PC-3 (cell line): ENCODE results near the gene CNBD2. TPM values are rescaled to one million over a fixed set of nuclear protein-coding genes. Genes with fewer than 3 reads are reported as not detected.

Source experiments
- ATAC-seq: fragments of 200-7000 bp; cut with Tn5 transposase; 2 replicates; pipeline ENCODE4 v1.9.1; 2020; ENCODE audit warnings: mild to moderate bottlenecking, moderate library complexity
- BruUV-seq: library from RNA; stranded (reverse); fragments of 400-500 nt; replicated peaks from 2 replicates; lab custom pipeline; 2021; lab: Mats Ljungman, UMichigan
- CTCF ChIA-PET: fragments of 300-600 bp; sonication (Branson Sonifier 250); formaldehyde crosslinking; loops from one replicate; lab custom pipeline; 2022; ENCODE audit warnings: antibody characterized with exemption; lab: Charles Lee
- POLR2A ChIA-PET: fragments of 300-600 bp; sonication (Branson Sonifier 250); formaldehyde crosslinking; loops from one replicate; lab custom pipeline; 2022; ENCODE audit warnings: antibody characterized with exemption; ENCODE audit not compliant: unreplicated experiment; lab: Charles Lee
- DNase-seq: peaks from one replicate; pipeline ENCODE4 v3.0.0-alpha.2; 2015
- H2AFZ ChIP-seq: fragments of 300-600 bp; sonication (generic); 2 replicates; pipeline ENCODE4 v1.6.0; 2016; ENCODE audit warnings: antibody characterized with exemption, low read length
- H3F3A ChIP-seq: fragments of 300-600 bp; sonication (generic); one replicate; pipeline ENCODE4 v1.6.0; 2017; ENCODE audit warnings: antibody characterized with exemption, low read length, control low read depth, mild to moderate bottlenecking; ENCODE audit not compliant: unreplicated experiment
- H3K27ac ChIP-seq: fragments of 300-600 bp; sonication (generic); 2 replicates; pipeline ENCODE4 v1.5.1; 2016; ENCODE audit warnings: mild to moderate bottlenecking, low read length
- H3K27me3 ChIP-seq: fragments of 300-600 bp; sonication (generic); 2 replicates; pipeline ENCODE4 v1.6.1; 2016; ENCODE audit warnings: low read length, mixed read lengths
- H3K36me3 ChIP-seq: fragments of 300-600 bp; sonication (generic); 2 replicates; pipeline ENCODE4 v1.6.1; 2016; ENCODE audit warnings: low read depth, mixed run types, low read length, mixed read lengths
- H3K4me1 ChIP-seq: fragments of 300-600 bp; sonication (generic); 2 replicates; pipeline ENCODE4 v1.5.1; 2016; ENCODE audit warnings: low read length; ENCODE audit not compliant: insufficient read depth
- H3K4me2 ChIP-seq: fragments of 300-600 bp; sonication (generic); 2 replicates; pipeline ENCODE4 v1.6.0; 2016; ENCODE audit warnings: low read length
- H3K4me3 ChIP-seq: fragments of 300-600 bp; sonication (generic); 2 replicates; pipeline ENCODE4 v1.5.1; 2016; ENCODE audit warnings: mild to moderate bottlenecking, low read length, mixed read lengths
- H3K79me2 ChIP-seq: fragments of 300-600 bp; sonication (generic); 2 replicates; pipeline ENCODE4 v1.6.1; 2017; ENCODE audit warnings: low read length, mixed read lengths
- H3K9ac ChIP-seq: fragments of 300-600 bp; sonication (generic); 2 replicates; pipeline ENCODE4 v1.6.0; 2016; ENCODE audit warnings: mild to moderate bottlenecking, low read length
- H3K9me2 ChIP-seq: fragments of 300-600 bp; sonication (generic); replicated peaks from 2 replicates; pipeline ENCODE4 v1.6.1; 2016; ENCODE audit warnings: mixed run types, low read length, mixed read lengths
- H3K9me3 ChIP-seq: fragments of 300-600 bp; sonication (generic); 2 replicates; pipeline ENCODE4 v1.6.1; 2016; ENCODE audit warnings: low read length, mixed read lengths
- H4K20me1 ChIP-seq: fragments of 300-600 bp; sonication (generic); 2 replicates; pipeline ENCODE4 v1.6.1; 2016; ENCODE audit warnings: low read length, mixed read lengths
- EZH2 ChIP-seq: fragments of 300-600 bp; sonication (generic); IDR thresholded peaks from one replicate; pipeline ENCODE4 v1.6.1; 2017; ENCODE audit warnings: antibody characterized with exemption, mild to moderate bottlenecking, low read length; ENCODE audit not compliant: unreplicated experiment
- EZH2phosphoT487 ChIP-seq: fragments of 300-600 bp; sonication (generic); IDR thresholded peaks from 2 replicates; pipeline ENCODE4 v1.6.1; 2018; ENCODE audit warnings: mild to moderate bottlenecking, antibody characterized with exemption, low read length, borderline replicate concordance
- intact Hi-C: fragments of 100-400 bp; cut with micrococcal nuclease; formaldehyde crosslinking; loops from 2 replicates; pipeline ENCODE4 v1.9.0; 2023
- total RNA-seq: library from RNA; depleted of rRNA; stranded (reverse); fragments of >200 nt; gene quantifications from 2 replicates; pipeline ENCODE4 v1.2.3, GENCODE V29; 2014
- TF ChIP-seq, protein P1 (sequence below): fragments of 300-600 bp; sonication (generic); conservative IDR thresholded peaks from 2 replicates; pipeline ENCODE4 v1.5.1; 2017; ENCODE audit warnings: antibody characterized with exemption, low read depth, mild to moderate bottlenecking, low read length

CNBD2 gene
- total RNA-seq, 1 experiment from 2014 or later, result 6.6 TPM

DNA sequence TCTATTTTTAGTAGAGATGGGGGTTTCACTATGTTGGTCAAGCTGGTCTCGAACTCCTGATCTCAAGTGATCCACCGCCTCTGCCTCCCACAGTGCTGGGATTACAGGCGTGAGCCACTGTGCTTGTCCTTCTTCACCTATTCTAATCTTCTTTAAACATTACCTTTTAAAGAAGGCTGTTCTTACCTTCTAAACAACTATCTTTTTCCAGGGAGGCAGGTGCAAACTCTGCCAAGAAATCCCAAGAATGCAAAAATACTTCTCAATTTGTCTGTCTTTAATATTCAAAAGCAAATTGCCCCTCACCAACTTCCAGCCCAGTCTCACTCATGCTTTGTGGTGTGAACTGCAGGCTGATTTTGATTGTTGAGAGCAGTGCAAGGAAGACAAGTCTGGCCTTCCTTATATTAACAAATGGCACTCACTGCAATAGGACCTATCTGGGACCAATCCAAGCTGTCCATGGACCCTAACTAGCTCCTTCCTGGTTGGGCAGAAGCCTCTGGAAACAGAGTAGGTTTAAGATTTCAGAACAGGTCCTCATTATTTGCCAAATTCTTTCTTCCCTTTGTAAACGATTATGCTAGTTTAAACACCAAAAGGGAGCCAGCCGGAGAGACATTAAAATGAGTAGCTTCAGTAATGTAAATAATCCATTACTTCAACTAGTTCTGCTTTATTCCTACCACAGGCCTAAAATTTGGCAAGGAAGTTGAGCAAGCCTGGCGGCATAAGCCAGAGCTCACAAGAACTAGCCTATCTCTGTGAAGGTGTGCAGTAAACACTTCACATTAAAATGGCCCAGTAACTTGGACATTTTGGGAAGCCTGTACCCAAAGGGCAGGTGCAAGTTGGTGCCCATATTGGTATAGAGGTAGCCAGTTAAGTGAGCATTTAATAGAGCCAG is 15.7 kb upstream of the CNBD2 start:
- H3K27me3 ChIP-seq, result no peaks in the 10 kb centered on the region
- H4K20me1 ChIP-seq, result no peaks in the 10 kb centered on the region
- H3K4me1 ChIP-seq, result peaks cover 13% of the 10 kb centered on the region
- POLR2A ChIA-PET, result interaction anchor here (0.6 to 2.5 kb wide), 9 partner anchors 38 to 1960 kb away, joined by 3 to 27 read pairs (median 3); partner anchors contain the start of gene RBM39
- H2AFZ ChIP-seq, result no peak overlapping the region
- no TSS peak for BruUV-seq
- TF ChIP-seq EZH2 (no peak), EZH2phosphoT487 (no peak)
- TF ChIP-seq, protein P1, sequence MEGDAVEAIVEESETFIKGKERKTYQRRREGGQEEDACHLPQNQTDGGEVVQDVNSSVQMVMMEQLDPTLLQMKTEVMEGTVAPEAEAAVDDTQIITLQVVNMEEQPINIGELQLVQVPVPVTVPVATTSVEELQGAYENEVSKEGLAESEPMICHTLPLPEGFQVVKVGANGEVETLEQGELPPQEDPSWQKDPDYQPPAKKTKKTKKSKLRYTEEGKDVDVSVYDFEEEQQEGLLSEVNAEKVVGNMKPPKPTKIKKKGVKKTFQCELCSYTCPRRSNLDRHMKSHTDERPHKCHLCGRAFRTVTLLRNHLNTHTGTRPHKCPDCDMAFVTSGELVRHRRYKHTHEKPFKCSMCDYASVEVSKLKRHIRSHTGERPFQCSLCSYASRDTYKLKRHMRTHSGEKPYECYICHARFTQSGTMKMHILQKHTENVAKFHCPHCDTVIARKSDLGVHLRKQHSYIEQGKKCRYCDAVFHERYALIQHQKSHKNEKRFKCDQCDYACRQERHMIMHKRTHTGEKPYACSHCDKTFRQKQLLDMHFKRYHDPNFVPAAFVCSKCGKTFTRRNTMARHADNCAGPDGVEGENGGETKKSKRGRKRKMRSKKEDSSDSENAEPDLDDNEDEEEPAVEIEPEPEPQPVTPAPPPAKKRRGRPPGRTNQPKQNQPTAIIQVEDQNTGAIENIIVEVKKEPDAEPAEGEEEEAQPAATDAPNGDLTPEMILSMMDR, result no peak
- H3K4me2 ChIP-seq, result peak overlapping the region; percentile 91
- intact Hi-C loops, result loop anchor here (2.0 kb wide), 1 partner anchor 182 kb away; no protein-coding TSS in a partner anchor
- no peaks in the 10 kb centered on the region for H3K36me3 ChIP-seq
- DNase-seq (peak; percentile 43), ATAC-seq (no peak)
- H3F3A ChIP-seq, result no peaks in the 10 kb centered on the region
- no peaks in the 10 kb centered on the region for H3K9me3 ChIP-seq
- H3K9me2 ChIP-seq, result no peaks in the 10 kb centered on the region
- peak overlapping the region; percentile 98 for H3K9ac ChIP-seq
- peak overlapping the region; percentile 95 for H3K4me3 ChIP-seq
- H3K27ac ChIP-seq, result no peak overlapping the region
- CTCF ChIA-PET, result interaction anchor here (0.6 to 3.7 kb wide), 3 partner anchors 39 to 437 kb away, joined by 3 to 36 read pairs (median 6); no protein-coding TSS in a partner anchor
- H3K79me2 ChIP-seq, result peaks cover 31% of the 10 kb centered on the region

DNA sequence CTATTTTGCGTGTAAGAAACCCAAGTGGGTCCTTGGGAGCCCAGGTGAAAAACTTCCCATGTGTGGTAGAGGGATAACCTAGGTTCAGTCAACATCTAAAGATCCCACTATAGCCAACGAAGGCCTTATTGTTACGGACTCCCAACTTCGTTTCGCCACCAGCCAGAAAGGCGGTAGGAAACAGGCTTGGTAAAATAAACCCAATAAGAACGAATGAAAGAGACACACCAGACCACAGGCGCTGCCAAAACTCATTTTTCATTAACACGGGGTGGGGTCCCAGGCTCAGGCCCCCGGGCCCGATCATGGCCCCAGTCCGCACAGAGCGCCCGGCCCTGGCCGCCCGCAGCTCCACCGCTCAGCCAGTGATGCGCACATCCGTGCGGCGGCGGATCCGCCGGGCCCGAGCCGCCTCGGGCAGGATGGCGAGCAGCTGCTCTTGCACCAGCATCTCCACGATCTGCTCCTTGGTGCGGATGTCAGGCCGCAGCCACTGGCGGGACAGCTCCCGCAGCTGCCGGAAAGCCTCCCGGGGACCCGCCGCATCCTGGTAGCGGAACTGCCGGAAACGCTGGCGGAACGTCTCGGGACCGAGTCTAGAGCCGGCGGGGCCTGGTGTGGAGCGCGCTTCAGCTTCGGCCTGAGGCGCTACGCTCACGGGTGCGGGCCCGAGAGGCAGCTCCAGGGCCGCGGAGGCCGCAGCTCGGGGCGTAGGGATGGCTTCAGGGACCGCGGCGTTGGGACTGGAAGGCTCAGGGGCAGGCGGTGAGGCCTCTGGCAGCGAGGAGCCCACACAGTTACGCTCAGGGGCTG is 14.8 kb upstream of the CNBD2 start:
- intact Hi-C loops, result loop anchor here (2.0 kb wide), 2 partner anchors 39 to 183 kb away; no protein-coding TSS in a partner anchor
- POLR2A ChIA-PET, result interaction anchor here (0.6 to 2.5 kb wide), 5 partner anchors 38 to 254 kb away, joined by 3 to 27 read pairs (median 5); partner anchors contain the start of gene RBM39
- no peaks in the 10 kb centered on the region for H3K27me3 ChIP-seq
- H3K9me2 ChIP-seq, result no peaks in the 10 kb centered on the region
- TF ChIP-seq EZH2phosphoT487 (no peak), EZH2 (no peak)
- TF ChIP-seq, protein P1, result no peak
- DNase-seq (peak; percentile 24), ATAC-seq (peak; percentile 24)
- no peaks in the 10 kb centered on the region for H3K36me3 ChIP-seq
- H3K9me3 ChIP-seq, result no peaks in the 10 kb centered on the region
- H3K4me2 ChIP-seq, result peak overlapping the region; percentile 91
- peak overlapping the region; percentile 93 for H3K27ac ChIP-seq
- CTCF ChIA-PET, result interaction anchor here (0.6 to 3.7 kb wide), 8 partner anchors 14 to 212 kb away, joined by 3 to 36 read pairs (median 4); partner anchors contain the start of gene RBM39
- H3F3A ChIP-seq, result no peaks in the 10 kb centered on the region
- TSS peak; percentile 61 for BruUV-seq
- H3K4me3 ChIP-seq, result peak overlapping the region; percentile 95
- peak overlapping the region; percentile 98 for H3K9ac ChIP-seq
- H4K20me1 ChIP-seq, result no peaks in the 10 kb centered on the region
- H3K4me1 ChIP-seq, result peaks cover 13% of the 10 kb centered on the region
- H3K79me2 ChIP-seq, result peaks cover 31% of the 10 kb centered on the region
- H2AFZ ChIP-seq, result peak overlapping the region; percentile 69
